ENCODE results near the gene TEX35.

Gene TEX35

DNA sequence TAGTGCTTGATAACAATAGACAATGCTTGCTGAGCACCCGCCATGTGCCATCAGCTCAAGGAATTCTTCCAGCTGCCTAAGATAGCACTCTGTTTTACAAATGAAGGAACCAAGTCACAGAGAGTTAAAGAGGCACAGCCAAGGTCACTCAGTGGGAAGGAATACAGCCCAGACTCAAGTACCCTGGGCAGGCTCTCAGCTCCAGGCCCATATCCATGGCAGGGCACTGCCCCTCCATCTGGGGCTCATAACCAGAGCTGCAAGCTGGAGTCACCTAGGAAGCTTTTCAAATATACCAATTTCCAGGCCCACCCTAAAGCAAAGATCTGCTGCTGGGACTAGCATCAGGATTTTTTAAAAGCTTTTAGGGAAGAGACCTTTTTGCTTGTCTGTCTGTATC lies 17.8 kb upstream of the TEX35 start:
- H3K36me3 ChIP-seq (replicated peaks; ENCODE audit: insufficient read depth, low read length): no peaks in the 10 kb centered on the region
- no peak overlapping the region for H3K9ac ChIP-seq (ENCODE audit: low read length)
- no peaks in the 10 kb centered on the region for H3K4me1 ChIP-seq (ENCODE audit: low read length)
- H3K4me2 ChIP-seq (ENCODE audit: low read depth, low read length): no peak overlapping the region
- no peaks in the 10 kb centered on the region for H3K79me2 ChIP-seq (ENCODE audit: low read length)
- no peaks in the 10 kb centered on the region for H3K27me3 ChIP-seq (replicated peaks; ENCODE audit: insufficient read depth, low read length)
- no peak for DNase-seq
- no peaks in the 10 kb centered on the region for H3K9me3 ChIP-seq (replicated peaks; ENCODE audit: insufficient read depth, low read length)
- no peak overlapping the region for H2AFZ ChIP-seq (ENCODE audit: low read length)
- H4K20me1 ChIP-seq (ENCODE audit: insufficient read depth, low read length): no peaks in the 10 kb centered on the region
- H3F3A ChIP-seq (ENCODE audit: insufficient read depth, low read length): no peaks in the 10 kb centered on the region
- H3K4me3 ChIP-seq (ENCODE audit: low read length): no peak overlapping the region
- no peak overlapping the region for H3K27ac ChIP-seq (ENCODE audit: low read length)
- TF ChIP-seq EZH2 (optimal IDR thresholded peaks at IDR 0.05; ENCODE audit: low read depth, low read length) (no peak), EZH2phosphoT487 (IDR thresholded peaks at IDR 0.05; ENCODE audit: low read length) (no peak)
- TF ChIP-seq, protein P1, sequence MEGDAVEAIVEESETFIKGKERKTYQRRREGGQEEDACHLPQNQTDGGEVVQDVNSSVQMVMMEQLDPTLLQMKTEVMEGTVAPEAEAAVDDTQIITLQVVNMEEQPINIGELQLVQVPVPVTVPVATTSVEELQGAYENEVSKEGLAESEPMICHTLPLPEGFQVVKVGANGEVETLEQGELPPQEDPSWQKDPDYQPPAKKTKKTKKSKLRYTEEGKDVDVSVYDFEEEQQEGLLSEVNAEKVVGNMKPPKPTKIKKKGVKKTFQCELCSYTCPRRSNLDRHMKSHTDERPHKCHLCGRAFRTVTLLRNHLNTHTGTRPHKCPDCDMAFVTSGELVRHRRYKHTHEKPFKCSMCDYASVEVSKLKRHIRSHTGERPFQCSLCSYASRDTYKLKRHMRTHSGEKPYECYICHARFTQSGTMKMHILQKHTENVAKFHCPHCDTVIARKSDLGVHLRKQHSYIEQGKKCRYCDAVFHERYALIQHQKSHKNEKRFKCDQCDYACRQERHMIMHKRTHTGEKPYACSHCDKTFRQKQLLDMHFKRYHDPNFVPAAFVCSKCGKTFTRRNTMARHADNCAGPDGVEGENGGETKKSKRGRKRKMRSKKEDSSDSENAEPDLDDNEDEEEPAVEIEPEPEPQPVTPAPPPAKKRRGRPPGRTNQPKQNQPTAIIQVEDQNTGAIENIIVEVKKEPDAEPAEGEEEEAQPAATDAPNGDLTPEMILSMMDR (IDR thresholded peaks at IDR 0.05; ENCODE audit: low read length): no peak
- no peaks in the 10 kb centered on the region for H3K9me2 ChIP-seq (replicated peaks; ENCODE audit: insufficient read depth, low read length)

DNA sequence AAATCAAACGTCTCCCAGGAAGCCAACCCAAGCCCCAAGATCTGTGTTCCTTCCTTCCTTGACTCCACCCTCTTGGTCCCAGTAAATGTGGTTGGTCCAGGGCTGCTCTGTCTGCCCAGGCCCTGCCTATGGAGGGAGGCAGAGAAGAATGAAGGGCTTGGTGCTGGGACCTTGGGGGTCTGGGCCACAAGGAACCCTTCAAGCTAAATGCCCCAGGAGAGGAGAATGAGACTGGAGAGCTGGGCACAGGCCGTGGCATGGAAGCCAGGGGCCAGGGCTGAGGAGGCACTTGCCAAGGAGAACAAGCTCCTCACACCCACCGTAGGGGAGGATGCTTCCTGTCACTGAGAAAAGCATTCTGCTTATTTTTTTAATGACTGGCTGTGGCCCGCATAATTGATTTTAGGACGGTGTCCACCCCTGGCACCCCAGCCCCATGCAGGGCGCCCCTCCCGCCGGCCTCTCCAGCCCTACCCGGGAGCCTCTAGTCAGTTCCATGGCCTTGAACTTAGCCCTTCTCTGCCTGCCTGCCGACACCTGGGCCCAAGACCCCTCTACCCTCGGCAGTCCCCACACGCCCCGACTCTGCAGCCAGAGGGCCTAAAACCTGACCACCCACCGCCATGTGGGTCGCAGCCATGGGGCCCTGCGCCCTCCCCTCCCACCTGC lies 17.0 kb upstream of the TEX35 start:
- H3K79me2 ChIP-seq (ENCODE audit: low read length): no peaks in the 10 kb centered on the region
- H3K9me2 ChIP-seq (replicated peaks; ENCODE audit: insufficient read depth, low read length): no peaks in the 10 kb centered on the region
- no peak overlapping the region for H3K27ac ChIP-seq (ENCODE audit: low read length)
- TF ChIP-seq, protein P1 (IDR thresholded peaks at IDR 0.05; ENCODE audit: low read length): no peak
- TF ChIP-seq EZH2 (optimal IDR thresholded peaks at IDR 0.05; ENCODE audit: low read depth, low read length) (no peak), EZH2phosphoT487 (IDR thresholded peaks at IDR 0.05; ENCODE audit: low read length) (no peak)
- no peaks in the 10 kb centered on the region for H3F3A ChIP-seq (ENCODE audit: insufficient read depth, low read length)
- H3K9ac ChIP-seq (ENCODE audit: low read length): no peak overlapping the region
- no peak for DNase-seq
- H3K36me3 ChIP-seq (replicated peaks; ENCODE audit: insufficient read depth, low read length): no peaks in the 10 kb centered on the region
- H3K27me3 ChIP-seq (replicated peaks; ENCODE audit: insufficient read depth, low read length): no peaks in the 10 kb centered on the region
- H3K9me3 ChIP-seq (replicated peaks; ENCODE audit: insufficient read depth, low read length): no peaks in the 10 kb centered on the region
- no peaks in the 10 kb centered on the region for H4K20me1 ChIP-seq (ENCODE audit: insufficient read depth, low read length)
- H3K4me2 ChIP-seq (ENCODE audit: low read depth, low read length): no peak overlapping the region
- H3K4me3 ChIP-seq (ENCODE audit: low read length): no peak overlapping the region
- no peaks in the 10 kb centered on the region for H3K4me1 ChIP-seq (ENCODE audit: low read length)
- H2AFZ ChIP-seq (ENCODE audit: low read length): no peak overlapping the region

DNA sequence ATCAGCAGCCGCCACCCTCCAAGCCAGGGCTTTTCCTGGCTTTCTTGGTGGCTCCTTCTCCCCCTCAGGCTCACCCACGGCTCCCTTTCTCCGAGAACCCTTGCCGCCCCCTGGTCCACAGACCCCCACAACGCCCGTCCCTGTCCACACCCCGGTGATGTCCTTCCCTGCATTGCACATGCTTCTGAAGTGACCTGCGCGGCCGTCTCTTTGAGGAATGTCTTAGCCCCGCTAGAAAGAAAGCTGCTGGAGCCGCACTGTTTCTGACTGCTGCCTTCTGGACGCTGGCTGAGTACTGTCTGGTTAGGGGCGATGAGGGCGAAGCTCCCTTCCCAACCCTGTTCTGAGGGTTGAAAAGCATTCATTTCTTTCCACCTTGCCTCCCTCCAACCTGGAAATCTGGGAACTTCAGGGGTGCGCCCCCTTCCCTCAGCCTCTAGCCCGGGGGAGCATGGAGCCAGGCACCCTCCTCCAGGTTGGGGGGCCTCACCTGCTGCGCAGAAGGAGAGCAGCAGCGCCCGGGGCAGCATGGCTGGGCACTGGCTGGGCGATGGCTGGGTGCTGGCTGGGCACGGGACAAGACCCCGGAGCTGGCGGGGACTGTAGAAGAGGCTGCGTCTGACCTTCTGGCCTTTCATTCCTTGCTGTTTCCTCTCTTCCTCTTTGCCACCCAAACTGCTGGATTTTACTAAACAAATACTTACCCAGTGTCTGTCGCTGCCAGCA lies 16.3 kb upstream of the TEX35 start, which contains the start of gene CLEC20A:
Gene CLEC20A (minus strand): TSS at position 555 of the 726 bp plus-strand sequence. CDS start 25 bp downstream, at position 530.
- Histone ChIP-seq H3K4me2 (ENCODE audit: low read depth, low read length) (no peak within 1 kb of the TSS), H2AFZ (ENCODE audit: low read length) (no peak within 1 kb of the TSS), H3K79me2 (ENCODE audit: low read length) (no peaks in the 10 kb centered on the region), H3K27me3 (replicated peaks; ENCODE audit: insufficient read depth, low read length) (no peaks in the 10 kb centered on the region), H3K36me3 (replicated peaks; ENCODE audit: insufficient read depth, low read length) (no peaks in the 10 kb centered on the region), H3K4me3 (ENCODE audit: low read length) (no peak within 1 kb of the TSS), H4K20me1 (ENCODE audit: insufficient read depth, low read length) (no peaks in the 10 kb centered on the region), H3K27ac (ENCODE audit: low read length) (no peak within 1 kb of the TSS), H3K4me1 (ENCODE audit: low read length) (no peaks in the 10 kb centered on the region), H3K9me2 (replicated peaks; ENCODE audit: insufficient read depth, low read length) (no peaks in the 10 kb centered on the region), H3K9ac (ENCODE audit: low read length) (no peak within 1 kb of the TSS), H3F3A (ENCODE audit: insufficient read depth, low read length) (no peaks in the 10 kb centered on the region), H3K9me3 (replicated peaks; ENCODE audit: insufficient read depth, low read length) (no peaks in the 10 kb centered on the region)
- DNase-seq: no peak
- TF ChIP-seq, protein P1 (IDR thresholded peaks at IDR 0.05; ENCODE audit: low read length): no peak
- TF ChIP-seq EZH2 (optimal IDR thresholded peaks at IDR 0.05; ENCODE audit: low read depth, low read length): no peak
